BLaER1 treated with 17β-estradiol and CSF1 and Interleukin-3, amounts not matched to agents 10 nM and 100 nM (cell line): ENCODE data around the gene WWOX.

Experiments
- H3K27ac ChIP-seq, 11 experiments: shearing (Covaris generic); formaldehyde crosslinking; 2 replicates each; pipeline ENCODE4 v1.8.1; 2022
- H3K27me3 ChIP-seq, 11 experiments: shearing (Covaris generic); formaldehyde crosslinking; 2 replicates each; pipeline ENCODE4 v1.8.1; 2022
- H3K36me3 ChIP-seq, 11 experiments: shearing (Covaris generic); formaldehyde crosslinking; 2 replicates each; pipeline ENCODE4 v1.8.1; 2022
- H3K4me1 ChIP-seq, 10 experiments: shearing (Covaris generic); formaldehyde crosslinking; 2 replicates each; pipeline ENCODE4 v1.8.1; 2022
- H3K4me2 ChIP-seq, 11 experiments: shearing (Covaris generic); formaldehyde crosslinking; 2 replicates each; pipeline ENCODE4 v1.8.1; 2022
- H3K4me3 ChIP-seq, 10 experiments: shearing (Covaris generic); formaldehyde crosslinking; 2 replicates each; pipeline ENCODE4 v1.8.1; 2022
- H3K9ac ChIP-seq, 11 experiments: shearing (Covaris generic); formaldehyde crosslinking; 2 replicates each; pipeline ENCODE4 v1.8.1; 2022
- H3K9me3 ChIP-seq, 11 experiments: shearing (Covaris generic); formaldehyde crosslinking; replicated peaks in 1 of 11; 2 replicates each; pipeline ENCODE4 v1.8.1; 2022
- H4K20me1 ChIP-seq, 11 experiments: shearing (Covaris generic); formaldehyde crosslinking; 2 replicates each; pipeline ENCODE4 v1.8.1; 2022
- Cebpa-rat ChIP-seq, 11 experiments: shearing (Covaris generic); IDR thresholded peaks; 2 replicates each; pipeline ENCODE4 v1.8.1; 2022

The WWOX gene

DNA sequence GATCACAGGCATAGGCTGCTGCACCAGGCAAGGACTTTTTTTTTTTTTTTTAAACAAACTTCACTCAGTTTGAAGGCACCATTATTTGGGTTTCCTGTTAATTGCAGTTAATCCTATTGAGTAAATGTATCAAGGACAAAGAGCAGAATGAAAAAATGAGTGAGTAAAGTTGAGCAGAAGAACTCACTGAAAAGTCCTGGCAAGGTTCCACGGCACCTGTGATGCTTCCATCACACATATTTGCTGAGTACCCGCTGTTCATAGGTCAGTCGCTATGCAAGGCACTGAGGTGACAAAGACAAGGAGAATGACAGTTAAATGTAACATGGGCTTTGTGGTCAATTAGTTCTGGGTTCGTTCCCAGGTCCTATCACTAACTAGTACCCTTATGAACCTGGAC, 831.1 kb downstream of the WWOX start:
- H3K27ac ChIP-seq = no peak overlapping the region
- no peaks in the 10 kb centered on the region for H4K20me1 ChIP-seq
- H3K4me2 ChIP-seq = no peak overlapping the region
- H3K36me3 ChIP-seq = no peaks in the 10 kb centered on the region
- no peaks in the 10 kb centered on the region for H3K27me3 ChIP-seq
- peaks cover 0 to 8% (median 0%) of the 10 kb centered on the region in 11 experiments; a peak in 3 of 22 replicates for H3K9me3 ChIP-seq
- H3K4me3 ChIP-seq = no peak overlapping the region
- H3K4me1 ChIP-seq = peaks cover 0 to 7% (median 0%) of the 10 kb centered on the region in 10 experiments; a peak in 3 of 20 replicates
- no peak for TF ChIP-seq Cebpa-rat (IDR thresholded peaks at IDR 0.05)
- H3K9ac ChIP-seq = no peak overlapping the region

DNA sequence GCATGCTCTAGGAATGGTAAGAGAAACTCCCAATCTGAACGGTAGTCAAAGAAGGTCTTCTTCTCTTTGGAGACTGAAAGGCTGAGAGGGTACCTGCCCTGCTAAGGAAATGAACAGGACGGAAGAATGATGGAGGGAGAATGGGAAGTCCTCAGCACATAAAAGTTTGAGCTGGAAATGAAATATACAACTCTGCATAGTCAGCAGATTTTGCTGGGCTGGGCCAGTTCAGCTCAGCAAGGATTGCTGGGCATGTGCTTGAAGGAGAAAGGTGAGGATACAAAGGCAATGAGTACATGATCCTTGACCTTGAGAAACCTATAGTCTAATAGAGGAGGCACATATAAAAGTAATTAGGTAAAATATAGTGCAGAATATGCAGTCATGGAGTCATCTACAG, 831.8 kb downstream of the WWOX start:
- Histone ChIP-seq H3K9ac (no peak overlapping the region), H3K4me2 (no peak overlapping the region), H4K20me1 (no peaks in the 10 kb centered on the region), H3K27me3 (no peaks in the 10 kb centered on the region), H3K4me3 (no peak overlapping the region), H3K27ac (no peak overlapping the region), H3K9me3 (peaks cover 0 to 8% (median 0%) of the 10 kb centered on the region in 11 experiments; a peak in 3 of 22 replicates), H3K4me1 (peaks cover 0 to 7% (median 0%) of the 10 kb centered on the region in 10 experiments; a peak in 3 of 20 replicates), H3K36me3 (no peaks in the 10 kb centered on the region)
- no peak for TF ChIP-seq Cebpa-rat (IDR thresholded peaks at IDR 0.05)

DNA sequence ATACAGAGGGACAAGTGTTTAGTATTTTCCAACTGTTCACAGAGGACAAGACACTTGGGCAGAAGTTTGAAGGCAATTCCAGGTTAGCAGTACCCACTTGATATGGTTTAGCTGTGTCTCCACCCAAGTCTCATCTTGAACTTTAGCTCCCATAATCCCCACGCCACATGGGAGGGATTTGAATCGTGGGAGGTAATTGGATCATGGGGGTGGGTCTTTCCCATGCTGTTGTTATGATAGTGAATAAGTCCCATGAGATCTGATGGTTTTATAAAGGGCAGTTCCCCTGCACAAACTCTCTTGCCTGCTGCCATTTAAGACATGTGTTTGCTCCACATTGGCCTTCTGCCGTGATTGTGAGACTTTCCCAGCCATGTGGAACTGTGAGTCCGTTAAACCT, 832.2 kb downstream of the WWOX start:
- H3K27ac ChIP-seq = no peak overlapping the region
- no peak overlapping the region for H3K4me3 ChIP-seq
- no peaks in the 10 kb centered on the region for H3K27me3 ChIP-seq
- TF ChIP-seq Cebpa-rat (IDR thresholded peaks at IDR 0.05) = no peak
- H4K20me1 ChIP-seq = no peaks in the 10 kb centered on the region
- no peaks in the 10 kb centered on the region for H3K36me3 ChIP-seq
- no peak overlapping the region for H3K9ac ChIP-seq
- H3K9me3 ChIP-seq = peaks cover 0 to 8% (median 0%) of the 10 kb centered on the region in 11 experiments; a peak in 3 of 22 replicates
- H3K4me2 ChIP-seq = no peak overlapping the region
- peaks cover 0 to 7% (median 0%) of the 10 kb centered on the region in 10 experiments; a peak in 3 of 20 replicates for H3K4me1 ChIP-seq

DNA sequence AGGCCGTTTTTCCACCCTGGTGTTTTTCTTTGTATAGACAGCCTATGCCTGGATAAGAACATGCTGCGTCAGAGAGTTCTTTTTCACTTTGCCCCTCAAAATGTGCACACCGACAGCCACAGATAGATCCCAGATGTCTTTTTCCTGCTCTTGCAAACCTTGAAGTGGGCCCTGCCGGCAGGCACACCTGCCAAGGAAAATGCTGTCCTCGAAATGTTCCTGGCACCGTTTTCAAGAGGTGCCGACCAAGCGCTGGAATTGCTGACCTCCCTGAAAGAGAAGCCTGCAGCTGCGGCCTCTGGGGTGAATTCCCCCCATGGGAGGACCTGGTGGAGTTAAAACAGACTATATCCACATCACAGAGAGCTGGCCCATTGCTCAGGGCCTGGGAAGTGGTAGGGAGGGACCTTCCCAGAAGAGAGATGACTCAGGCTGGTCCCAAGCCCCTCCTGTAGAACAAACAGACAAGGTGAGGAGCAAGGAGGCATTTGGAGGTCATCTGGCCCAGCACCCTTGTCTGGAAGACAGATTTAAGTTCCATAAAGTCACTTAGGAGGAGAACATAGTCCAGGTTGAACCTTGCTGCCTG, 833.0 kb downstream of the WWOX start:
- Histone ChIP-seq H3K9me3 (peaks cover 0 to 8% (median 0%) of the 10 kb centered on the region in 11 experiments; a peak in 3 of 22 replicates), H3K4me1 (peaks cover 0 to 7% (median 0%) of the 10 kb centered on the region in 10 experiments; a peak in 3 of 20 replicates), H4K20me1 (no peaks in the 10 kb centered on the region), H3K27me3 (no peaks in the 10 kb centered on the region), H3K27ac (no peak overlapping the region), H3K4me3 (no peak overlapping the region), H3K9ac (no peak overlapping the region), H3K36me3 (no peaks in the 10 kb centered on the region), H3K4me2 (no peak overlapping the region)
- no peak for TF ChIP-seq Cebpa-rat (IDR thresholded peaks at IDR 0.05)

DNA sequence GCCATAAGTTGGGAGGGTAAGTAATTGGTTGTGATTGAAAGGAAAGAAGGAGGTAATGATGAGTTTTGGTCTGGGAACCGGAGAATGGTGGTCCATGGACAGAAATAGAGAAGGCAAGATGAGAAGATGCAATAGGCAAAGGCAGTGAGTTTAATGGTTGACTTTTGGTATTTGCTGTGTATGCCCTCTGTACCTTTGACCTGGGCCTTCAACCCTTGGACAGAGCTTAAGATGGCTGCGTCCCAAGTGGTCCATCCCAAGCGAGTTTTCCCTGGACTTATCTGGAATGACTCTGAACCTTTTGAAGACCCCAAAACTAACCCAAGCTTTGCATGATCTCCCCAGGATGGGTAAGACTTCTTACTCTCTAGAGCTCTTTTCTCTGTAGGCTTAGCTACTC, 836.6 kb downstream of the WWOX start:
- Histone ChIP-seq H3K9ac (no peak overlapping the region), H3K4me3 (no peak overlapping the region), H3K36me3 (no peaks in the 10 kb centered on the region), H4K20me1 (no peaks in the 10 kb centered on the region), H3K4me2 (no peak overlapping the region), H3K27me3 (no peaks in the 10 kb centered on the region), H3K27ac (no peak overlapping the region), H3K4me1 (no peaks in the 10 kb centered on the region), H3K9me3 (no peaks in the 10 kb centered on the region; a peak in 1 of 22 replicates)
- TF ChIP-seq Cebpa-rat (IDR thresholded peaks at IDR 0.05) = no peak

DNA sequence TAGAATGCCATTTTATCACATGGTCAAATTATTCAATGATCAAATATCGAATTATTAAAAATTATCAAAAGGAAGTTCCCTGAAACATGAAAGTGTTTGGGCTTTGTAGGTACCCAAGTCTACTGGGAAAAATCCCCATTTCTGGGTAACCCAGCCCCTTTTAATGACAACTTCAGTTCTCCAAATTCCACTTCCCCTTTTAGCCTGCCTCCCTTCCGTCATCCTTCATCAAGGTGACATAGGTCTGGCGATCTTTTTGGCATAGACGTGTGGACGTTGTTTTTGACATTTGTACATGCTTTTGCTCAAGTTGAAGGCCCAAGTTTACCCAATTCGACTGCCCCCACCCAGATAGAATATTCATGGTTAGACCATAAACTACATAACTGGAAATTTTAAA, 840.1 kb downstream of the WWOX start:
- Histone ChIP-seq H3K36me3 (no peaks in the 10 kb centered on the region), H3K4me3 (no peak overlapping the region), H3K4me2 (no peak overlapping the region), H4K20me1 (no peaks in the 10 kb centered on the region), H3K27ac (no peak overlapping the region), H3K27me3 (no peaks in the 10 kb centered on the region), H3K9ac (no peak overlapping the region), H3K4me1 (no peaks in the 10 kb centered on the region), H3K9me3 (no peaks in the 10 kb centered on the region)
- TF ChIP-seq Cebpa-rat (IDR thresholded peaks at IDR 0.05) = no peak

DNA sequence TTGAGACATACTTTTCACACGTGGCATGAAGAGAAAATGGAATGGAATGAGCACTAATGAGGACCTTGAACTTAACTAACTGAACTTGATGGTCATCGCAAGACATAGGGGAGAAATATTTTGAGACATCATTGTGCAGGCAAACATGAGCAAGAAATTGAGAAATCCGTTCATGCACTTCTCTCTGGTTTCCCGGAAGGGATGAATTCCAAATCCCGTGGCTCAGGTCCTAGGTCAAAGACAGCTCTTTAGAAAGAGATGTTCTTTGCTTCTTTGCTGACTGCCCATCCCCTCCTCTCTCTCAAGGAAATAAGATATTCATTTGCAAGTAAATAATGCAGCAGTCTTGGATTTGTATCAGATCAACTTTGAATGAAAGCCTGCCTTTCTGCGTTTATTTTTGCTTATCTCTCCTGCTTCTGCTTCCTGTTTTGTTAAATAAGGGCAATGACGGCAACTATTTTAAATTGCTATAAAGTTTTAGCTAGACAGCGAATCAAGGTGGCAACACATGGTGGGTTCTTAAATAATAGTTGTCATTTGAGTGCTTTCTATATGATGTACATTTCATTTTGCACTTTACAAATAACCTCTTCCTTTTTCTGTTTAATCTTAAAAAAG, 843.3 kb downstream of the WWOX start:
- Histone ChIP-seq H3K27me3 (no peaks in the 10 kb centered on the region), H3K4me1 (no peaks in the 10 kb centered on the region), H3K36me3 (no peaks in the 10 kb centered on the region), H3K9ac (no peak overlapping the region), H3K9me3 (no peaks in the 10 kb centered on the region), H4K20me1 (no peaks in the 10 kb centered on the region), H3K4me3 (no peak overlapping the region), H3K4me2 (no peak overlapping the region), H3K27ac (no peak overlapping the region)
- no peak for TF ChIP-seq Cebpa-rat (IDR thresholded peaks at IDR 0.05)

DNA sequence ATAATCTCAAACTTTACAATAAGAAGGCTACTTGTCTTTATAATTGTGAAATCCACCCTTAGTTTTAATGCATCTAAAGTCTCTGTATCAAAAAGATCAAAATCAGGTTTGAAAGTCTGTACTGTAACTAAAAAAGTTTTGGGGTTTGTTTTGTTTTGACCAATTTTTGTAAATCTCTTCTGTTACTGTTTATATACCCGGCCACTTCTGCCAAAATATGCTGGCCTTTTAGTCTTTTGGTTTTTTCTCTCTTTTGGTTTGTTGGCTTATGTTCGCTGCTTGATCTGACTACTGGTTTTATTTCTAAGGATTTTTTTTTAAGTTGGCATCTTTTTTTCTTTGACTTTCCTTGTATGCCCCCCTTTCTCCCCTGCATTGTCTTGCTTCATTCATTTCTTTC, 845.9 kb downstream of the WWOX start:
- no peak for TF ChIP-seq Cebpa-rat (IDR thresholded peaks at IDR 0.05)
- no peak overlapping the region for H3K27ac ChIP-seq
- H4K20me1 ChIP-seq = no peaks in the 10 kb centered on the region
- H3K36me3 ChIP-seq = no peaks in the 10 kb centered on the region
- no peak overlapping the region for H3K9ac ChIP-seq
- no peaks in the 10 kb centered on the region for H3K27me3 ChIP-seq
- H3K4me2 ChIP-seq = no peak overlapping the region
- H3K4me1 ChIP-seq = no peaks in the 10 kb centered on the region
- no peak overlapping the region for H3K4me3 ChIP-seq
- 0 out of 22 replicates have a peak, but pooled peaks cover 0 to 8% (median 0%) of the 10 kb centered on the region in 11 experiments for H3K9me3 ChIP-seq

DNA sequence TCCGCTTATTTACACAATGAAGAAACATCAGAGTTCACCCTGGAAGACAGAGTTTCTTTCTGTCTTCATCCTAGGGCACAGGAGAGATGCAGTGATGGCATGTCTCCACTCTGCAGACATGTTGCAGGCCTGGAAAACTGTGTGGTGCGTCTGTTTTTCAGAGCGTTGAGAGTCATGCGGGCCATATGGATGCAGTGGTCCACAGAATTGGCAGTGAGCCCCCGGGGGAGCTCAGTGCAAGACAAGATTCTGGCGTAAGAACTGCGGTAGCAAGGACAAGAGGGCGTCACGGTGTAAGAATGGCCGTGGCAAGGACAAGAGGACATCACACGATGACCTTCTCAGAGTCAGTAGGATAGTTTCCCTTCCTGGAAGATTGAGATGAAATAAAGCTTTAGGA, 847.1 kb downstream of the WWOX start:
- Histone ChIP-seq H3K4me1 (no peaks in the 10 kb centered on the region), H3K4me2 (no peak overlapping the region), H3K36me3 (no peaks in the 10 kb centered on the region), H3K27me3 (no peaks in the 10 kb centered on the region), H3K9me3 (0 out of 22 replicates have a peak, but pooled peaks cover 0 to 8% (median 0%) of the 10 kb centered on the region in 11 experiments), H3K9ac (no peak overlapping the region), H4K20me1 (no peaks in the 10 kb centered on the region), H3K27ac (no peak overlapping the region), H3K4me3 (no peak overlapping the region)
- no peak for TF ChIP-seq Cebpa-rat (IDR thresholded peaks at IDR 0.05)

DNA sequence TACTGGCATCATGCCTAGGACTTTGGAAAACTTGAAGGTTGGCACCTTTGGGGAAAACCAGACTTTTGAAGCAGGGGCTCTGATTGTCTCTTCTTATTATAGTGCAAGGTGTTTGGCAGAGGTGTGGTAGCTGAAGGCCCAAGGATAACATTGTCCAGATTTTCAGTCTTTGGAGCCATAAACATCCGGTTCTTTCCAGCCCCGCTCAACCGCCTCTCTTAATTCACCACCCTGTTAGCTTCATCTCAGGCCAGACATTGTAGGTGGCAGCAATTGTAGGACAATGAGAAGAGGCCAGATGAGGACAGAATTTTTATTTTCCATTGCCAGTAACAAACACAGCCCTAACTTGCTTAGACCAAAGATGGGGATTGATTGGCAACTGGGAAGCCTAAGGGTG, 851.3 kb downstream of the WWOX start:
- H3K27me3 ChIP-seq = no peaks in the 10 kb centered on the region
- H3K4me2 ChIP-seq = no peak overlapping the region
- H3K9ac ChIP-seq = no peak overlapping the region
- H3K27ac ChIP-seq = no peak overlapping the region
- no peak overlapping the region for H3K4me3 ChIP-seq
- TF ChIP-seq Cebpa-rat (IDR thresholded peaks at IDR 0.05) = no peak
- no peaks in the 10 kb centered on the region for H3K4me1 ChIP-seq
- 0 out of 22 replicates have a peak, but pooled peaks cover 0 to 8% (median 0%) of the 10 kb centered on the region in 11 experiments for H3K9me3 ChIP-seq
- no peaks in the 10 kb centered on the region for H3K36me3 ChIP-seq
- H4K20me1 ChIP-seq = no peaks in the 10 kb centered on the region
